Hepatic stellate cell (primary cell): ENCODE data around the gene TUBGCP2.

Experiments used
- DNase-seq: peaks from one replicate; pipeline ENCODE4 v3.0.0; 2011; ENCODE audit warnings: low spot score

The TUBGCP2 gene

GRCh38 chr10:133279326-133280226, 29.1 kb downstream of the TUBGCP2 start:
- no peak for DNase-seq

GRCh38 chr10:133278577-133279265, 30.0 kb downstream of the TUBGCP2 start:
- no peak for DNase-seq

GRCh38 chr10:133277993-133278576, 30.6 kb downstream of the TUBGCP2 start:
- no peak for DNase-seq

GRCh38 chr10:133277277-133277992, 31.2 kb downstream of the TUBGCP2 start:
- DNase-seq, result no peak

- DNase-seq, result no peak
Observed at GRCh38 chr10:133276435-133277201, 32.1 kb downstream of the TUBGCP2 start, which contains the start of gene ADAM8. Gene ADAM8 (minus strand): TSS chr10:133276868. CDS start chr10:133276817, 51 bp downstream.

GRCh38 chr10:133276100-133276434, 32.6 kb downstream of the TUBGCP2 start:
- DNase-seq, result no peak

- no peak for DNase-seq
Observed at GRCh38 chr10:133275684-133276092, 33.0 kb downstream of the TUBGCP2 start.

GRCh38 chr10:133274751-133275683, 33.7 kb downstream of the TUBGCP2 start:
- no peak for DNase-seq

- no peak for DNase-seq
Observed at GRCh38 chr10:133273534-133274143, 35.0 kb downstream of the TUBGCP2 start.

GRCh38 chr10:133272964-133273420, 35.7 kb downstream of the TUBGCP2 start:
- DNase-seq, result no peak

- no peak for DNase-seq
Observed at GRCh38 chr10:133272301-133272963, 36.2 kb downstream of the TUBGCP2 start.

GRCh38 chr10:133271521-133272300, 37.0 kb downstream of the TUBGCP2 start:
- DNase-seq, result no peak

GRCh38 chr10:133270773-133271297, 37.8 kb downstream of the TUBGCP2 start:
- DNase-seq, result no peak

- DNase-seq, result no peak
Observed at GRCh38 chr10:133270204-133270603, 38.5 kb downstream of the TUBGCP2 start.

- no peak for DNase-seq
Observed at GRCh38 chr10:133269367-133269766, 39.3 kb downstream of the TUBGCP2 start.

GRCh38 chr10:133268532-133268931, 40.1 kb downstream of the TUBGCP2 start:
- no peak for DNase-seq

GRCh38 chr10:133267829-133268228, 40.8 kb downstream of the TUBGCP2 start:
- no peak for DNase-seq

- DNase-seq, result no peak
Observed at GRCh38 chr10:133267293-133267692, 41.4 kb downstream of the TUBGCP2 start.
